HG03064 (cell line): ENCODE measurements around the gene KRT71.

Source experiments
- ATAC-seq: cut with Tn5 transposase; IDR thresholded peaks from one replicate; pipeline ENCODE4 v1.9.1; 2021; ENCODE audit warnings: low read depth; ENCODE audit not compliant: unreplicated experiment

KRT71 gene

DNA sequence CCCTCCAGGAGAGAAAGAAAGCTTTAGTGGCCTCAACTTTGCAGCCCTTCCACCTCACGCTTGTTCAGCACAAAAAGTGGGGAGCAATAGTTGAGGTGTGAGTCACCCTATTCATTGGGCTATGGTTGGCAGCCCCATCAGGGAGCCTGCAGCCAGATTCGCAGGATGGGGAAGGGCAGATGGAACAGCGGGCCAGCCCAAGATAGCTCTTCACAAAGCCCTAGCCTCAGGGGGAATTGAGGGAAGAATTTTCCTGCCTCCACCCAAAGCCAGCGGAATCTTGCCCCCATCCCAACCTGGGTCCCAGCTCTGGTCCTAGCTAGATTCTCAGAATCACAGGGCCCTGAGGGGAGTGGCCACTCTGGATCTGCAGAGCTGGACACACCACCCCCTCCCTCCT is 29.1 kb downstream of the KRT71 start:
- ATAC-seq: no peak

DNA sequence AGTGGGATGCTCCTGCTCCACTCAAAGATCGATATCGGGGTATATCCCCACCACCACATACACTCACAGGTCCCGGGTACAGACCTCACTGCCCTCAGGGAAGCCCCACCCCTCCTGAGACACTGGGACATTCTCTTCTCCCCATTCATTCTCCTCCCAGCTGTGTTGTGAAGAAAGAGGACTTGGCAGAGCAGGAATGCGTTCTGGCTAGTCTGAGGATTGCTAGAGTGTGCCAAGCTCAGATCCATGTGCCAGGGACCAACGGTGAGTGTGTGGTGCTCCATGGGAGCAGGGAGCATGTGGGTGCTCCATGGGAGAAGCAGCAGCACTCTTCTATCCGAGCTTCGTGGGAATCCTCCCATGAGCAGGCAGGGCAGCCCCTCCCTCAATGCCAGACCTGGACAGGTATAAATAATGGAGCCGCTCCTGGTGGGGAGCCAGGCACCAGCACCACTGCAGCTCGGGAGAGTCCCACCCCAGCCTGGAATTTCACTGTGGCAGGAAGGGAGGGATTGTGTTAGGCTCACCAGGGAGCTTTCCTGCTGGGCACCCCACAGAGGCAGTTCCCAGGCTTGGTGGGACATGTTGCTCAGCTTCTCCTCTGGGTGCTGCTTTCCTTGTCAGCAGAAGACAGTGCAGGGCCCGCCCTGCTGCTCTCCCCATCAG is 30.5 kb downstream of the KRT71 start:
- ATAC-seq: no peak

DNA sequence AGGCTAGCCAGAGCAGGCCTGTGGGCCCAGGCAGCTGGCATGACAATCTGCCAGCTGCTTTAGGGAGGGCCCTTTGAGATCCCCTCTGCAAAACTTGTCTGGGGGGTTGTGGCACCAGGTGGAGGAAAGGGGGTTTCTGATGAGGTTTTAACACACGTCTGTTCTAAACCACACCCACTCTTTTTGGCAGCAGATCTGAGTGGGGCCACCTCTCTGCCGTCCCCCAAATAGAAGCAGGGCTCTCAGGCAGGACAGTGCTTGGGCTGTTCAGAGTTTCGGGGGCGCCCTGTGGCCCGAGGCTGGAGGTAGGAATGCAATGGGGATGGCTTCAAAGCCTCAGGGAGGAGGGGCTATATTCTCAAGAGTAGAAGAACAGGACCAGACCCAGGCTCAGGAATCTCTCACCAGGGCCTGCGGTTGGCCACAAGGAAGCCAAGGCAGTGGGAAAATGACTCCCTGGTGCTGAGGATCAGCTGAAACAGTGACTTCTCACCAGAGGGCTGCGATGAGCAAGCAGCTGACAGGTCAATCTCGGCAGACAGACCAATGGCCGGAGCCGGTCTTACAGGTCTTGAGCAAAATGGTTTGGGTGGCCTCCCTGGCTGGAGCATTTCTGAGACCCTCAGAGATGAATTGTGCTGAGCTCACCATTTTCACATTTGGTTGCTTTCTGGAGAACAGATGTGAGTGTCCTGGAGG is 31.2 kb downstream of the KRT71 start:
- no peak for ATAC-seq

DNA sequence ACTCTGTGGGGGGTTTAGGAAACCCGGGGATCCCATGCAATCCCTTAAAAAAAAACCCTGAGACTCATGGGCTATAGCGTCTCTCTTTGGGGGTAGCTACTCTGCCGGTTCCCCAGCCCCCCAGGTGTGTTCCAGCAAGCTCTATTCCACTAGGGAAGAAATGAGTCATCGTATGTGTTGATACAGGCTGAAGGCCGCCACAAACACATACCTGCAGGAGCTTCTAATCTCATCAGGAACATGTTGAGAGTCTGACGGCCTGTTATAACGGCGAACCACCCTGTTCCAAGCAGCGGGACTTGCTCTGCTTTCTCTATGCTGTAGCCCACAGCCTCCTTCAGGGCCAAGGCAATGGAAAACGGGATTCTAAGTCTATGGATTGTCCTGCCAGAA is 31.8 kb downstream of the KRT71 start:
- no peak for ATAC-seq

DNA sequence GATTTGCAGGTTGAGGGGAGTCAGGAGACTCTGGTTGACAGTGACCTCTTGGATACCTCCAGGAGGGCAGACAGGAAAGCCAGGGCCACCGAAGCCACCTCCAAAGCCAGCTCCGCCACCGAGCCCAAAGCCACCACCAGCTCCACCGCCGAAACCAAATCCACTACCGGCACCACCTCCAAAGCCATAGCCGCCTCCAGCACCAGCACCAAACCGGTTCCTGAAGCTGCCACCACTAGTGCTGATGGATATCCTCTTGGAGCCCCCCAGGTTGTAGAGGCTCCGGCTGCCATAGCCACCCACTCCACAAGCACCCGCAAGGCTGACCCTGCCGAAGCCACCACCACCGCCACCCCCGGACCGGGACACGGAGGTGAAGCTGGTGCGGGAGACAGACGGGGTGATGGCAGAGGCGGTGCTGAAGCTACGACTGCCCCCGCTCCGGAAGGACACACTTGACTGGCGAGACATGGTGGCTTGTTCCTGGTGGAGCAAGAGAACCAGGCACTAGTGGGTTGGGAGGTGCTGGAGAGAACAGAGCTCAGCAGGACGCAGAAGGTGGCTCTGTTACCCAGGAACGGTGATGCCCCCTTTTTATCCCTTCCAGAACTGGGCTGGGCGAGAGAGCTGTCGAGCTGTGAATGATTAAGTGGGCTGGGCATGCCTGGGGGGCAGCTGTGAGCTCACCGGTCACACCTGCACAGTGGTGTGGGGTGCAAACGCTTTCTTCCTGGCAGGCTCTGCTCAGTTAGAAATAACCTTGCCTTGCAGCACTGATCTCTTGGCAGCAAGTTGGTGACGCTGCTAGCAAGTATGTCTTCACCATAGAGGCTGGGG is 32.9 kb downstream of the KRT71 start, which contains the start of gene KRT5:
Gene KRT5 (minus strand): TSS at position 569 of the 837 bp plus-strand sequence. CDS start 98 bp downstream, at position 471.
- ATAC-seq: no peak

DNA sequence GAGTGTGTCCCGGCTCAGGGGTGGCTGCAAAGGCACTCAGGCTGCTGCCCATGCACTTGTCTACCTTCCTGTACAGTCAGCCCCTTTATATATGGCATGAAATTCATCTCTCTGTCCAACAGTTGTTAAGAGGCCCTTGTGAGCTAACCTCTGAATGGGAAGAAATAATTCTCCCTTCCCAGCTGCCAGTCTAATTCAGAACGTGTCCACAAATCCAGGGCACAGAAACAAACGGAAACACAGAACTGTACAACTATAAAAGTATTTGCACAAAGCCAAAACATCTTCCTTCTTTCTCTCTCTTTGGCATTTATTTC is 33.6 kb downstream of the KRT71 start:
- ATAC-seq: no peak

DNA sequence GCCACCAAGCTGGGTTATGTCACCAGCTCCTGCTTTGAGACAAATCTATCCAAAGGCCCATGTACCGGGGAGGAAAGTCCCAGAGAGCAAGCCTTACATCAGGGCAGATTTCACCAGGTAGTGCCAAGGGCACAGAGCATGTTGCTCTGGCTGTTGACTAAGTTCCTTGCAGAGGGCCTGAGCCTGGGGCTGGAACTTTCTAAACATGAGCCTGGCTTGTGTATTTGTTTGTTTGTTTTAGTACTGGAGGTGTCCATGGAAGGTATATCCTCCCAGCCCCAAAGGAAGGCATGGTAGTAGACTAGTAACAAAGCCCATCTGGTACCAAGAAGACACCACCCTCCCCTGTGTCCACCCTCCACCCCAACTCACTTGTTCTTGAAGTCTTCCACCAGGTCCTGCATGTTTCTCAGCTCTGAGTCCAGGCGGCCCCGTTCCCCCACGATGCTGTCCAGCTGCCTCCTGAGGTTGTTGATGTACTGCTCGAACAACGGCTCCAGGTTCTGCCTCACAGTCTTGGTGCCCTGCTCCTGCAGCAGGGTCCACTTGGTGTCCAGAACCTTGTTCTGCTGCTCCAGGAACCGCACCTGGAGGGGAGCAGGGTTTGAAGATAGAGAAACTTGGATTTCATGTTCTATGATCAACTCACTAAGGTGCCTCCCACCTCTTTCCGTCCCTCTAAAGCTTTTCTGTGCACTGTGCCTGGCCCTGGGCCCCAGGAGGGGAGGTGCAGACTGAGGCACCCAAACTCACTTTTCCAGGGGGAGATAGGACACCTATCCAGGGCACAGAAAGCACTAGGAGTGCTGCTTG is 34.2 kb downstream of the KRT71 start:
- no peak for ATAC-seq

DNA sequence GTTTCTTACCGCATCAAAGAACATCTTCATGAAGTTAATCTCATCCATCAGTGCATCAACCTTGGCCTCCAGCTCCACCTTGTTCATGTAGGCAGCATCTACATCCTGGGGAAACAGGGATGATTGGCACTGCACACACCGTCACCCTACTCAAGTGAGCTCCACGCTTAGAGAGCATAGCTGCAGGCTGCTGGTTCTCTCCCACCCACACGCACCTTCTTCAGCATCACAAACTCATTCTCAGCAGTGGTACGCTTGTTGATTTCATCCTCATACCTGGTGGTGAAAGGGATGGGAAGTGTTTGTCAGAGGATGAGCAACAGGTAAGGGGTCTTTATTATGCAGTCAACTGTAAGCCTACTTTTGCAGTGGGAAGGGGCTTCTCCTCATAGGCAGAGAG is 35.1 kb downstream of the KRT71 start:
- ATAC-seq: no peak

DNA sequence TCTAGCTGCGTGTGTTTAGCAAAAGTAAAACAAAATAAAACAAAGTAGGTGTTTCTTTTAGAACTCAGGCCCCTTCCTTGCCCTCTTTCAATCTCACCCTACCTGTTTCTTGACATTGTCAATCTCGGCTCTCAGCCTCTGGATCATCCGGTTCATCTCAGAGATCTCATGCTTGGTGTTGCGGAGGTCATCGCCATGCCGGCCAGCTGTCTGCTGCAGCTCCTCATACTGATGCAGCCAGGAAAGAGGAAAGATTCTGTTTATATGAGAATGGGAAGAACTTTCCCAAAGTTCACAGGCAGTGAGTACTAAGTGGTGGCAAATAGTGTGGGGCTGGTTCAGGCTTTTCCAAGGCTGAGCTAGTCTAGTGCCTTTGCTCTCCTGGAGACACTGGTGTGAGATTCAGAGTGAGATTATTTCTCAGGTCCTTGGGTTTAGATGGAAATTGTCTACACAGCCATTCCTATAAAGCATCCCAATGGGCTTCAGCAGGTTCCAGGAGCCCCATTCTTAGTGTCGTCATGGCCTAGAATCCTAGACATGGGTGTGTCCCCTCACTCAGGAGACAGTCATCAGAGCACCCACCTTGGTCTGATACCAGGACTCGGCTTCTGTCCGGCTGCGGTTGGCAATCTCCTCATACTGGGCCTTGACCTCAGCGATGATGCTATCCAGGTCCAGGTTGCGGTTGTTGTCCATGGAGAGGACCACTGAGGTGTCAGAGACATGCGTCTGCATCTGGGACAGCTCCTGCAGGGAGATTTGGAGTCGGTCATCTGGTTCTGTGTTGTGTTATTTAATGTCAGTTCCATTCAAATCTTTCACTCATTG is 35.7 kb downstream of the KRT71 start:
- ATAC-seq: no peak

DNA sequence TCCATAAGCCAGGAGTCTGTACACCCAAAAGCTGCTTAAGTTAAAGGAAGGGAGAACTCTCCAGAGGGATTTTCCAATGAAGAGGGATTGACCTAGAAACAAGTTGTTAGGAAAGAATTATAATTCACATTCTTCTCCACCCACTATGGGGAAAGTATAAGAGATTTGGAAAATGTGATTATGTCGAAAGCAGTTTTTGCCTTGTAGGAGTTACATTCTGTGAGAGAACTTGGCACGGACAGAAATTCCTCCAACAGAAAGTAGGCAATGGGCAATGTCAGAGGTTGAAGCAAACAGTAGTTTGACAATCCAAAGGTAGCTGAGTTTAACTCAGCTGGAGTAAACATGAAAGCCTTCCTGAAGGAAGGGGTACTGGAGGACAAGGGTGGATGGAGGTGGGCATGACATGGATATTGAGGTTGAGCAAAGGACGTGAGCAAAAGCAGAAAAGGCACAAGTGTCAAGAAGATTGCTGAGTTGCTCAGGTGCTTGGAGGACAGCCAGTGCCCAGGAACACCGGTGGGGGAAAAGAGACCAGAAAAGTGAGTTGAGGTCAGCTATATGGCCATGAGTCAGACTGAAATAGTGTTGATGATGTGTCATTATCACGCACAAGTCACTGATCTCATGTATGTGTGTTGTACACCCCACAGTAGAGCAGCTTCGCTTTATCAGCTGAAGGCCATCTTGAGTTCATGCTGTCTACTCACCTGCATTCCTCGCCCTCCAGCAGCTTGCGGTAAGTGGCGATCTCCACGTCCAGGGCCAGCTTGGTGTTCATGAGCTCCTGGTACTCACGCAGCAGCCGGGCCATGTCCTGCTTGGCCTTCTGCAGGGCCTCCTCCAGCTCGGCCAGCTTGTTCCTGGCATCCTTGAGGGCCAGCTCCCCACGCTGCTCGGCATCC is 36.8 kb downstream of the KRT71 start:
- no peak for ATAC-seq

DNA sequence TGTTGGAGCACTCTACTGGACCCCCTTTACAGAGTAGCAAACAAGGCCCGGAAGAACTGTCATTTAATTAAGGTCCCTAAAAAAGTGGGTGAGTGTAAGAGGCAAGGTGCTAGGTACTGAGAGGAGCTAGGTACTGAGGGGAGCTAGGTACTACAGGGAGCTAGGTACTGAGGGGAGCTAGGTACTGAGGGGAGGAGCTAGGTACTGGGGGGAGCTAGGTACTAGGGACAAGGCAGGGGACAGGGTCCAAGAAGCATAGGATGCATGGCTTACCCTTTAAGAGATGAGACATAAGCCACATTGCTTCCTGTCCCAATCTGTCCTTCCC is 37.7 kb downstream of the KRT71 start:
- no peak for ATAC-seq

DNA sequence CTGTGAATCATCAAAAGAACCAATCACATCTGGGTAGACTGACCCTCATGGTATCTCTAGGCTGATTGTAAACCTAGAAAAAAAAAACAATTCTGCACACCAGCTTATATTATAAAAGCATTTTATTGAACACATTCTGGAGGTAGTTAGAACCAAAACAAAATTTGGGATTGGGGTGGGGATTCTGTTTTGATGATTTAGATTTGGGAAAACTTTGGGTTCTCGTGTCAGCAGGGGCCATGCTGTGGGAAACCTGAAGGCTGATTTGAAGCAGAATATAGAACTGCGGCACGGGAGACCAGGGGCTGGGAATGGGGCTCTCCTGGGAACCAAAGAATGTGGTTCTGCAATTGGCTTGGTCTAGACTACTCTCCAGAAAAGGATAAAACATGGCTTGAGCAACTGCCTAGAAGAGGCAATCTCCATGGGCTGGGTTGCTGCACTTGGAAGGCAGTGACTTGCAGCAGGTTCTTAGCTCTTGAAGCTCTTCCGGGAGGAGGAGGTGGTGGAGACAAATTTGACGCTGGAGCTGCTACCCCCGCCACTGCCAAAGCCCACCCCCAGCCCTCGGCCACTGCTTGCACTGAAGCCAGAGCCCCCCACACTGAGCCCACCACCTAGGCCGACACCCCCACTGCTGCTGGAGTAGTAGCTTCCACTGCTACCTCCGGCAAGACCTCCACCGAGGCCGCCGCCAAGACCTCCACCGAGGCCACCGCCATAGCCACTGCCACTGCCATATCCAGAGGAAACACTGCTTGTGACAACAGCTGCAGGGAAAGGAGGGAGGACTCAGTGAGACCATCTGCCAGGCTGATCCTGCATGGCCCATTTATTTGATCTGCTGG is 38.2 kb downstream of the KRT71 start:
- ATAC-seq: no peak

DNA sequence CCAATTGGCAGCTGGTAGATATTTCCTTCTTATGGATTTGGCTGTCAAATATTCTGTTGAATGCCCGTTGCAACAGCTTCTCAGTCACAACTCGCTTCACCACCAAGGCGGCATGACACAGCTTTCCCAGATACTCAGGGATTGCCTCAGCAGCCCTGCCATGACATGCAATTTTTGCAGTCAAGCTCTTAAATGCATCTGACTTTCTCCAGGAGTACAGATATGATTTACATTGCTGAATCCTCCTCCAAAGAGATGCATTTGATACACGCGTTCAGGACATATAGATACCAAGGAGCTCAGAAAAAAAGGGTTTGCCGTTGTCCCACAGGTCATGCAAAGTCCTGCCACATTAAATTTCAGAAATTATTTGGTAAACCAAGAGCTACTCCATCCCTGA is 39.2 kb downstream of the KRT71 start:
- no peak for ATAC-seq

DNA sequence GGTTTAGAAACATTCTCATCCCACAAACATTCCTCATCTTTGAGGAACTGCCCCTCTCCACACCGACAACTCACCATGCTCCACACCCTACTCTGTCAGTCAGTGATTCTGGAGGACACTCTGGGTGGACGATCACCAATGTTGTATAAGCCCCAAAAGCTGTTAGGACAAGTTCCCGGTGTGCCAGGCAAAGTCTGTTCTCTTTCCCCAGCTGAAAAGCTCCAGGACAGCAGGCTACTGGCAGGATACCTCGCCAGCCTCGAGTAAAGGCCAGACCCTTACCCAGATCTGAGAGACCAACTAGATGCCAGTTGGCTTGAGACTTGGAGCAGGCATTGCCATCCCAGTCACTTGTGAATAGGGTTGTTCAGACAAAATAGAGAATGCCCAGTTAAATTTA is 44.7 kb downstream of the KRT71 start:
- no peak for ATAC-seq

DNA sequence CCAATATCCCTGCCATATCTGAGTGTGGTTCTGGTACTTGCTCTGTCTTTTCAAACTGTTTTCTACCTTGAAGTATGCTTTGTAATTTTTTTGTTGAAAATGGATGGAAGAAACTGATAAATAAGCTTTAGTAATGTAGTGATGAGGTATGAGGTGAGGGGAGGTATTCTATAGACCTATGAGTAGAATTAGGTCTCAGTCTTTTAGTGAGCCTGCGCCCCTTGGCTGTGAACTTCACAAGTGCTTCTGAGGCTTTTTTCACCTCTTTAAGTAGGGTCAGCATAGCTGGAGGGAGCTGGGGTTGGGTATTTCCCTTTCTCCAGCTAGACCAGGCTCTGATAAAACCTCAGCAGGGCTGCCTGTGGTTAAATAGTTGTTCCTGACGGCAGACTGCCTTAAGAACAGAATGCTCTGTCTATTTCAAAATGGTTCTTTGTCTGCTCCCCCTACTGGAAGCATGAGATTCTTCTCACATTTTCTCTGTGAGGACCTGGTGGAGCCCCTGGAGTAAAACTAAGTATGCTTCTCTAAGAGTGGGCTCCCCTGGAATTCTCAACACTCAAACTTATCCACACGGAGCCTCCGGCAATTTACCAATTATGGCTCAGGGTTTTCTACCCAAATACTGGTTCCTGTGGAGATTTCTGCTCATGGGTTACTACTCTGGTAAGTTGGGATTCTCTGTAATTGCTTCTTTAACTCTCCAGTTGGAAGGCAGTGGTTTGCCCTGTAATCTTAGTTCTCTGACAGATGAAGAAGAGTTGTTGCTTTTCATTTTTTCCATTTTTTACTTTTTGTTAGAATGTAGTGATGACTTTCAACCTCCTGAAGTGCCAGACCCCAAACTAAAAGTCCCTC is 45.9 kb downstream of the KRT71 start:
- no peak for ATAC-seq

DNA sequence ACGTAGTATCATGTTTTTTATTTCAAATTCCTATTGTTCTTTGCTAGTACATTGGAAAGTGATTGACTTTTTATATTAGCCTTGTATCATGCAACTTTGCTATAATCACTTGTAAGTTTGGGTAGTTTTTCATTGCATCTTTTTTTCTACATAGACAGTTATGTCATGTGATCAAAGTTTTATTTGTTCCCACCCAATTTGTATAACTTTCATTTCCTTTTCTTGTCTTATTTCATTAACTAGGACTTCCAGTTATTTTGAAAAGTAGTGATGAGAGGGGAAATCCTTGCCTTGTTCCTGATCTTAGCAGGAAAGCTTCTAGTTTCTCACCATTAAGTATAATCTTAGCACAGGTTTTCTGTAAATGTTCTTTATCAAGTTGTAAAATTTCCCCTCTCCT is 50.1 kb downstream of the KRT71 start:
- no peak for ATAC-seq

DNA sequence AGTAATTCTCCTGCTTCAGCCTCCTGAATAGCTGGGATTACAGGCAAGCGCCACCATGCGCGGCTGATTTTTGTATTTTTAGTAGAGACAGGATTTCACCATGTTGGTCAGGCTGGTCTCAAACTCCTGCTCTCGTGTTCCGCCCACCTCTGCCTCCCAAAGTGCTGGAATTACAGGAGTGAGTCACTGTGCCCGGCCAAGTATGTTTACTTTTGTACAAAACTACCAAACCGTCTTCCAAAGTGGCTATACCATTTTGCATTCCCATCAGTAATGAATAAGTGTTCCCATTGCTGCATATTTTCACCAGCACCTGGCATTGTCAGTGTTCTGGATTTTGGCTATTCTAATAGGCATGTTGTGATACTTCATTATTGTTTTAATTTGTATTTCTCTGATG is 51.5 kb downstream of the KRT71 start:
- ATAC-seq: no peak
